Gastroesophageal sphincter (tissue), 3 donors: ENCODE data around the gene CD300A.

Experiments used
- CTCF ChIP-seq, 4 experiments: fragments of 200-600 bp in 2 of 4; fragments of 450-650 bp in 2 of 4; sonication (generic) in 1 of 4; IDR thresholded peaks; one replicate each; pipeline ENCODE4 v1.5.1; 2017 to 2019; ENCODE audit warnings: antibody characterized with exemption in 4 of 4, mild to moderate bottlenecking in 2 of 4, moderate library complexity in 2 of 4
- POLR2A ChIP-seq, 2 donors: fragments of 450-650 bp; IDR thresholded peaks; one replicate each; pipeline ENCODE4 v1.6.1; 2017; ENCODE audit warnings: antibody characterized with exemption in 2 of 2, mild to moderate bottlenecking in 2 of 2, moderate library complexity in 1 of 2
- POLR2AphosphoS5 ChIP-seq: sonication (generic); formaldehyde crosslinking; IDR thresholded peaks from one replicate; pipeline ENCODE4 v1.6.1; 2017; ENCODE audit warnings: antibody characterized with exemption

GRCh38 chr17:74453665-74454196 lies 12.7 kb upstream of the CD300A start:
- no peak for TF ChIP-seq POLR2AphosphoS5
- no peak for TF ChIP-seq CTCF (IDR thresholded peaks at IDR 0.05)
- no peak for TF ChIP-seq POLR2A (IDR thresholded peaks at IDR 0.05)
